Lung (tissue), 12 donors: ENCODE data around the gene CACNG5. TPM values are rescaled to one million over a fixed set of nuclear protein-coding genes. Genes with fewer than 3 reads are reported as not detected.

Experiments
- ATAC-seq: fragments of 200-7000 bp; cut with Tn5 transposase; one replicate; pipeline ENCODE4 v1.9.1; 2020; ENCODE audit warnings: moderate number of reproducible peaks; ENCODE audit not compliant: insufficient read depth, low FRiP score
- DNase-seq, 3 donors: peaks; one replicate each; pipeline ENCODE4 v3.0.0-alpha.2; 2013 to 2017
- H3K27ac ChIP-seq, 2 donors: one replicate each; pipeline ENCODE4 v1.5.1; 2013; ENCODE audit warnings: mild to moderate bottlenecking in 2 of 2, moderate library complexity in 2 of 2, control low read depth in 1 of 2, inconsistent platforms in 1 of 2, low read depth in 1 of 2, low read length in 1 of 2
- H3K27me3 ChIP-seq, 3 donors: one replicate each; pipeline ENCODE4 v1.5.1; 2013; ENCODE audit warnings: low read length in 2 of 3; ENCODE audit not compliant: control insufficient read depth in 3 of 3, insufficient read depth in 3 of 3
- H3K36me3 ChIP-seq, 4 donors: one replicate each; pipeline ENCODE4 v1.5.1; 2013; ENCODE audit warnings: low read length in 4 of 4, mild to moderate bottlenecking in 1 of 4, moderate library complexity in 1 of 4; ENCODE audit not compliant: control insufficient read depth in 4 of 4, insufficient read depth in 4 of 4
- H3K4me1 ChIP-seq, 5 donors: one replicate each; pipeline ENCODE4 v1.5.1; 2013; ENCODE audit warnings: low read length in 5 of 5, mild to moderate bottlenecking in 2 of 5, moderate library complexity in 1 of 5; ENCODE audit not compliant: control insufficient read depth in 5 of 5, insufficient read depth in 5 of 5
- H3K4me3 ChIP-seq: one replicate; pipeline ENCODE4 v1.5.1; 2013; ENCODE audit warnings: mild to moderate bottlenecking, control low read depth, moderate library complexity
- H3K9ac ChIP-seq, 2 donors: one replicate each; pipeline ENCODE4 v1.5.1; 2013; ENCODE audit warnings: low read length in 2 of 2, control low read depth in 1 of 2; ENCODE audit not compliant: insufficient read depth in 1 of 2
- H3K9me3 ChIP-seq, 4 donors: one replicate each; pipeline ENCODE4 v1.5.1; 2013; ENCODE audit warnings: low read length in 3 of 4, mild to moderate bottlenecking in 1 of 4, moderate library complexity in 1 of 4; ENCODE audit not compliant: control insufficient read depth in 4 of 4, insufficient read depth in 3 of 4
- WGBS, 2 donors: extraction: QIAGEN DNeasy Blood & Tissue Kit; methylation state at CpG; one replicate each; pipeline ENCODE4 v1.1.7; 2013; 5-methylcytosine and 5-hydroxymethylcytosine counted together
- polyA plus RNA-seq, 2 donors: library from polyadenylated mRNA; stranded (reverse); fragments of 200-250 nt; gene quantifications; one replicate each; pipeline ENCODE4 v1.2.1, GENCODE V29; 2013
- total RNA-seq, 2 donors: library from RNA; depleted of rRNA in 1 of 2; stranded (reverse); fragments of >200 nt in 1 of 2; gene quantifications; one replicate each; pipeline ENCODE4 v1.2.1, GENCODE V29; 2014 to 2021
- TF ChIP-seq, protein P1 (sequence below): IDR thresholded peaks from 2 replicates; pipeline ENCODE4 v1.5.1; 2012; ENCODE audit warnings: mild to moderate bottlenecking; ENCODE audit errors: control extremely low read depth, extremely low read depth
- donor health status: control.
- donor health status: control.
- donor health status: Bipolar disorder and iron deficiency.
- donor health status: healthy.
- donor health status: DM: yes; HTN: yes; CAD: no.

Gene CACNG5
- total and polyA plus RNA-seq, 4 donors, result not detected

DNA sequence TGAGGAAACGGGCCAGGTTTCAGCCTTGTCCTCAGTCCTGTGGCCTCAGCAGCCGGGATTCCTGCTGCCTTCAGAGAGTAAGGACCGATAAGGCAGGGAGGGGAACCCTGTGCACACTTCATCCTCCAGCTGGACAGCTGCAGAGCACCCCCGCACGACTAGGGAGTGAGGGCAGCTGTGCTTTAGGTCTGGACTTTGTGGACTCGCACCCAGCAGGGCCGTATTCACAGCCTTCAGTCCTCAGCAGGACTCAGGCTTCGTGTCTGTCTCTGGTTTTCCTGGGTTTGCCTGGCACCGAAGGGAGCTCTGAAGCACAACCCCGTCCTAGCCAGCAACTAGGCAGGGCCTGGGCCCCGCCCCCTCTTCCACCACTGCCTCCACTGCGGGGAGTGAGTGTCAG lies 45.8 kb upstream of the CACNG5 start:
- Histone ChIP-seq H3K27me3 (no peaks in the 10 kb centered on the region), H3K36me3 (peaks cover 0 to 13% (median 4%) of the 10 kb centered on the region in 4 donors), H3K4me1 (peaks cover 0 to 5% (median 0%) of the 10 kb centered on the region in 5 donors), H3K9ac (no peak overlapping the region), H3K9me3 (peaks cover 0 to 8% (median 0%) of the 10 kb centered on the region in 4 donors), H3K27ac (no peak overlapping the region), H3K4me3 (no peak overlapping the region)
- WGBS, 2 donors, result 83 to 89% methylated on average over 12 of the region's 12 CpGs
- TF ChIP-seq, protein P1, sequence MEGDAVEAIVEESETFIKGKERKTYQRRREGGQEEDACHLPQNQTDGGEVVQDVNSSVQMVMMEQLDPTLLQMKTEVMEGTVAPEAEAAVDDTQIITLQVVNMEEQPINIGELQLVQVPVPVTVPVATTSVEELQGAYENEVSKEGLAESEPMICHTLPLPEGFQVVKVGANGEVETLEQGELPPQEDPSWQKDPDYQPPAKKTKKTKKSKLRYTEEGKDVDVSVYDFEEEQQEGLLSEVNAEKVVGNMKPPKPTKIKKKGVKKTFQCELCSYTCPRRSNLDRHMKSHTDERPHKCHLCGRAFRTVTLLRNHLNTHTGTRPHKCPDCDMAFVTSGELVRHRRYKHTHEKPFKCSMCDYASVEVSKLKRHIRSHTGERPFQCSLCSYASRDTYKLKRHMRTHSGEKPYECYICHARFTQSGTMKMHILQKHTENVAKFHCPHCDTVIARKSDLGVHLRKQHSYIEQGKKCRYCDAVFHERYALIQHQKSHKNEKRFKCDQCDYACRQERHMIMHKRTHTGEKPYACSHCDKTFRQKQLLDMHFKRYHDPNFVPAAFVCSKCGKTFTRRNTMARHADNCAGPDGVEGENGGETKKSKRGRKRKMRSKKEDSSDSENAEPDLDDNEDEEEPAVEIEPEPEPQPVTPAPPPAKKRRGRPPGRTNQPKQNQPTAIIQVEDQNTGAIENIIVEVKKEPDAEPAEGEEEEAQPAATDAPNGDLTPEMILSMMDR, result no peak
- DNase-seq (no peak), ATAC-seq (no peak)

DNA sequence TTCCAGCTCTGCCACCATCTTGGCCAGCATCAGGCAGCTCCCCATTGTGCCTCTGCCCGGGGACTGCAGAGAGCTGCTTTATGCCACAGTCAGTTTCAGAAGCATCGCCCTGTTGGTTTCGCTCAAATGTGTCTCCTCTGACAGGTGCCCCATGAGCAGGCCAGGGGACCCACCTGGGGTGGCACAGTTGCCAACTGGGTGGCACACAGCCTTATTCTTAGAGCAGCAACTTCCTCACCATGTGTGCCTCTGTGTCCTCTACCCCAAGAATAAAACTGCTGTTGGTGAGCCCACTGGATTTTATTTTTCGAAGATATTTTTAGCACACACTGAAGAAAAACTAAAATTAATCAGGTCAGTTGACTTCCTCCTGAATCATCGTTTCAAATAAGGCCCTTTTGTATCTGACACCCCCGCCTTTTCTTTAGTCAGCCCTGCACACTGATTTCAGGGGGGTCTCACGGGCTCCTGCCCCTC lies 44.9 kb upstream of the CACNG5 start:
- peaks cover 0 to 13% (median 4%) of the 10 kb centered on the region in 4 donors for H3K36me3 ChIP-seq
- no peak for DNase-seq
- ATAC-seq, result no peak

DNA sequence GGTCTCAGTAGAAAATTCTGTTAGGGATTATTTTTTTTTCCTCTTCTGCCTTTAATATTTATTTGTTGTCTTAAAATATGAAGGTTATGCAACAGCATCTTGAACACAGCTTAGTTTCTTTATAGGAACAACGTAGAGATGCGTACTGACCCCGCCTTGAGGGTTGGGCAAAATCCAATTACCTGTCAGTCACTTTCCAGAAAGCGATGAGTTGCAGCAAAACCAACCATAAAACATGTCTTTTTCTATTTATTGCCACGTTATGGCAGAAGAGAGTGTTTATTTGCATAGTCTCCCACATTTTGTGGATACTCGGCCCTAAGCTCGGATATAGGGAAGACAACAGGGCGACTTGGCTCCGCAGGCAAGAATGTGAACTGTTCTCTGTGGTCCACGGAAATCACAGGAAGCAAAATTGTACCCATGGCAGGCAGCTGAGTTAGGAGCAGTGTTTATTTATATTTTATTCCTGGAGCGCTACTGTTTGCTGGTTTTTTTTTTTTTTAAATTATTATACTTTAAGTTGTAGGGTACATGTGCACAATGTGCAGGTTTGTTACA lies 44.3 kb upstream of the CACNG5 start:
- peaks cover 0 to 5% (median 0%) of the 10 kb centered on the region in 5 donors for H3K4me1 ChIP-seq
- H3K4me3 ChIP-seq, result no peak overlapping the region
- H3K9me3 ChIP-seq, result peaks cover 0 to 8% (median 0%) of the 10 kb centered on the region in 4 donors
- no peaks in the 10 kb centered on the region for H3K27me3 ChIP-seq
- ATAC-seq (no peak), DNase-seq (no peak)
- peaks cover 0 to 13% (median 4%) of the 10 kb centered on the region in 4 donors for H3K36me3 ChIP-seq
- no peak overlapping the region for H3K27ac ChIP-seq
- TF ChIP-seq, protein P1, result no peak
- 71 to 79% methylated on average over 11 of the region's 11 CpGs for WGBS, 2 donors
- H3K9ac ChIP-seq, result no peak overlapping the region

More for the DNA sequence above, 44.9 kb upstream of the CACNG5 start:
- Histone ChIP-seq H3K27me3 (no peaks in the 10 kb centered on the region), H3K4me1 (peaks cover 0 to 5% (median 0%) of the 10 kb centered on the region in 5 donors), H3K27ac (no peak overlapping the region), H3K4me3 (no peak overlapping the region), H3K9ac (no peak overlapping the region), H3K9me3 (peaks cover 0 to 8% (median 0%) of the 10 kb centered on the region in 4 donors)
- TF ChIP-seq, protein P1, result no peak
- 75 to 77% methylated on average over 7 of the region's 7 CpGs for WGBS, 2 donors
